Measurements from ENCODE around the gene TRAIP.
A peak's percentile ranks its signal among the peaks of the same experiment; 100 is the strongest.

Gene TRAIP

DNA sequence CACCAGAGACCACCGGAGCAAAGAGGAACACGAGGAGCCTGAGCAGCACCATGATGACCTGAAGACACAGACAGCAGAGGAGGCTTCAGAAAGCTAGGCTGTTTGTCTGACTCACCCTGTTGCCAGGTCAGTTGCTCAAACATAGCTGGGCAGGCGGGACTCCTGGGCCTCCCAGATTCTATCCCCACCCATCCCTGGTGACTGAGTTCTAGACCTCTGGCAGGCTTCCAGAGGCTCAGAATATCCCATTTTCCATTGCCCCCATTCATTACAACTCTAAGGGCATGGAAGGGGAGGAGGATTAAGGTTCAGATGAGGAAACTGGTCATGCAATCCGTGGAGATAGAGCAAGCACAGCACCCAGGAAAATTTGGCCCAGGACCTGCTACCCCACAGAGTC lies 56.6 kb downstream of the TRAIP start, which contains the start of gene CDHR4:
Gene CDHR4 (minus strand): TSS at position 113 of the 400 bp plus-strand sequence. CDS start 61 bp downstream, at position 52.
- peak; percentile 87 for DNase-seq (ENCODE audit: low spot score)
- H3K4me3 ChIP-seq, result no peak within 1 kb of the TSS
- peak within 1 kb of the TSS in 1 of 2 donors; percentile 83 for H3K27ac ChIP-seq
- TF ChIP-seq CTCF (IDR thresholded peaks at IDR 0.05), result no peak

GRCh38 chr3:49799105-49799504 lies 57.3 kb downstream of the TRAIP start:
- no peak overlapping the region for H3K4me3 ChIP-seq
- no peak for TF ChIP-seq CTCF (IDR thresholded peaks at IDR 0.05)
- H3K27ac ChIP-seq, result peak overlapping the region in 1 of 2 donors; percentile 83
- DNase-seq (ENCODE audit: low spot score), result no peak

- no peak for TF ChIP-seq CTCF (IDR thresholded peaks at IDR 0.05)
Measured at GRCh38 chr3:49794926-49795905, 61.1 kb downstream of the TRAIP start.

GRCh38 chr3:49794431-49794830 lies 61.9 kb downstream of the TRAIP start:
- no peak for TF ChIP-seq CTCF (IDR thresholded peaks at IDR 0.05)
- DNase-seq (ENCODE audit: low spot score), result no peak
- H3K4me3 ChIP-seq, result no peak overlapping the region
- H3K27ac ChIP-seq, result no peak overlapping the region

More at GRCh38 chr3:49794926-49795905, 61.1 kb downstream of the TRAIP start:
- Histone ChIP-seq H3K4me3 (no peak overlapping the region), H3K27ac (no peak overlapping the region)
- DNase-seq (ENCODE audit: low spot score), result no peak

DNA sequence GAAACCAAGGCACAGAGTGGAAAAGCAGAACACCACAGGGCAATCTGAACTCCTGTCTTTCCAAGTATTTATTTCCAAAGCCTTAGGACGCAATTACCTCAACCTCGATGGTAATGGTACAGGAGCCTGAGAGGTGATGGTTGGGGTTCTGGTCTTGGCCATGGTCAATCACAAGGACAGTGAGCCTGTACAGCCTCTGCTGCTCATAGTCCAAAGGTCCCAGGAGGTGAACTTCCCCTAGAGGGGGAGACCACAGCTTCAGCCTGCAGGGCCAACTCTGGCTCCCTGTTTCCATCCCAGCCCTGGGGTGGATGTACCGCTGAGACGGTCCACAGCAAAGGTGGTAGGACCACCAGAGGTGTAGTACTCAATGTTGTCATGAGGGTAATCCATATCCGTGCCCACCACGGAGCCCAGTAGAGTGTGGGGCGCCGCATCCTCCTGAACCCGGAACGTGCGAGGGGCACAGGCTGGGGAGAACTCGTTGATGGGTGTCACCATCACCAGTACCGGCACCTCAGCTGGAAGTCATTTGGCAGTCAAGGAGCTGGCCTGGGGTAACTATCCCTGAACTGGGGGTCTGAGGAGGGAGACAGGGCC lies 62.8 kb downstream of the TRAIP start:
- H3K27ac ChIP-seq, result no peak overlapping the region
- TF ChIP-seq CTCF (IDR thresholded peaks at IDR 0.05), result no peak
- no peak for DNase-seq (ENCODE audit: low spot score)
- no peak overlapping the region for H3K4me3 ChIP-seq

- no peak for TF ChIP-seq CTCF (IDR thresholded peaks at IDR 0.05)
- no peak overlapping the region for H3K27ac ChIP-seq
- no peak overlapping the region for H3K4me3 ChIP-seq
- peak; percentile 56 for DNase-seq (ENCODE audit: low spot score)
Measured at GRCh38 chr3:49792371-49793150, 63.8 kb downstream of the TRAIP start.
